Measurements from ENCODE around the gene PKNOX1. TPM values are rescaled to one million over a fixed set of nuclear protein-coding genes. Genes with fewer than 3 reads are reported as not detected.
"Not testable (repeated sequence)": the region's sequence is repeated elsewhere in the genome, so short reads cannot be mapped to it uniquely, and the experiment has no call there.

PKNOX1 gene
- total RNA-seq, 1 experiment from 2014 or later = 18.0 TPM

- not testable (repeated sequence) for DNase-seq (ENCODE audit: low read depth)
Observed at GRCh38 chr21:43045876-43046821, 71.8 kb downstream of the PKNOX1 start.

DNA sequence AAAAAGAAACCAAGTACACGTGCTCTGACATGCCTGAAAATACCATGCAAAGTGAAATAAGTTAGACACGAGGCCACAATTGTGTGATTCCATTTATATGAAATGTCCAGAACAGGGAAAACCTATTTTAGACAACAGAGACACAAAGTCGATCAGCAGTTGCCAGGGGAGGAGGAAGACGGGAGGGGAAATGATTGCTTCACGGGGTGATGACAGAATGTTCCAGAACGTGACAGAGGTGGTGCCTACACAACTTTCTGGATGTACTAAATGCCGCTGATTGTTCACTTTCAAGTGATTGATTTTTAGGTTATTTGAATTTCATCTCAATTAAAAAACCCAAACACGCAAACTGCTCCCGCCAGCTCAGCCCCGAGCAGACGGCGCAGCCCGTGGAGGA lies 78.8 kb downstream of the PKNOX1 start:
- not testable (repeated sequence) for DNase-seq (ENCODE audit: low read depth)

DNA sequence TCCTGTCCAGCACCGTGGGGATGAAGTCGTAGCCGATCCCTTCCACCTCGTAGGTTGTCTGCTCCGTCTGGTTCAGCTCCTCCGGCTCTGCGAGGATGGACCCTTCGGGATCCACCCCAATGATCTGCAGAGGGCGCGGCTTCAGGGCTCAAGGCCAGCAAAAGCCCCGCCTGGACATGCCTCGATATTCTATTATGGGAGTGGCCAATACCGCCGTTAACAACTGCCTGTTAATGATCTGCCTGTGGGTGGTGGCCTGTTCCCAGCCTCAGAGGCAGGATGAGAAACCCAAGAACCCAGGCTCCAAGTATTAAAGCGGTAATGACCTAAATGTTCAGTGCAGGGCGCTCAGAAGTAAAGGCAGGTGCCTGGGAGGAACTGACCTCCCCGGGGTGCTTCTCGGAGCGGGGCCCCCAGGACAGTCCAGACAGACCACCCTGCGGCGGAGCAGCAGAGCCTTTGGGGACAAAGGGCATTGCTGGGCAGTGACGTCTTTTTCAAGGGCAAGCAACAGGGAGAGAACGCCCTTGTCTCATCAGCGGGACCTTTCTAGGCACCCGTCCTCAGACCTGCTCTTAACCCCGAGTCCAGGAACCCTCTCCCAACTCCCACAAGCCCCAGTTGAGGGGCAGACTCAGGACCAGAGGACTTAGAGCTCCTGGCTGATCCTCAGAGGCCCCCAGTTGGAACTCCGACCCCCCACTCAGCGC lies 88.7 kb downstream of the PKNOX1 start:
- not testable (repeated sequence) for DNase-seq (ENCODE audit: low read depth)

DNA sequence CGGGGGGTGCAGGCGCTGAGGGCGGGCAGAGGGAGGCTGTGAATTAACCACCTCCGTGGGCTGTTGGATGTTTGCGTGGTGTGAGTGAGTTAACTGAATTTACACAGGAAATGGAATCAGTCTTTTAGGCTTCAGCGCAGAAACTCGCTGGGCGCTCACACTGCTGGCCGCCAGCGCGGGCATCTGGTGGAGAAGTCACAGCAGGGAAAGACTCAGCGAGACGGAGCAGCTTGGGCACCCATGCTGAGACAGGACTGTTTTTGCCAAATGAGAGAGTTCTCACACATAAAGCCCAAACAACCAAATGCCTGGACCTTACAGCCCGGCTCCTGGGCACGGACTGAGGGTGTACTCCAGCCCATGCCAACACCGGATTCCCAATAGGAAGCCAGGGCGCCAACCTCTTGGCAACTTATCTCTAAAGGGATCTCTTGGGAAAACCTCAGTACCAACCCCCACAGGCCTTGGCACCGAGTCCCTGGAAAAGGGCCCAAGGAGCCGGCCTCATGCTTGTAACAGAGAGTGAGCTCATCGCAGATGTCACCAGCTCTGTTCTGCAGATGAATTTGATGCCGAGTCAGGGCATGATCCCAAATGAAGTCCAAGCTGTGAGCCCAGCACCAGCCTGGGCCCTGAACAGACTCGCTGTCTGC lies 90.0 kb downstream of the PKNOX1 start:
- DNase-seq (ENCODE audit: low read depth) = not testable (repeated sequence)

DNA sequence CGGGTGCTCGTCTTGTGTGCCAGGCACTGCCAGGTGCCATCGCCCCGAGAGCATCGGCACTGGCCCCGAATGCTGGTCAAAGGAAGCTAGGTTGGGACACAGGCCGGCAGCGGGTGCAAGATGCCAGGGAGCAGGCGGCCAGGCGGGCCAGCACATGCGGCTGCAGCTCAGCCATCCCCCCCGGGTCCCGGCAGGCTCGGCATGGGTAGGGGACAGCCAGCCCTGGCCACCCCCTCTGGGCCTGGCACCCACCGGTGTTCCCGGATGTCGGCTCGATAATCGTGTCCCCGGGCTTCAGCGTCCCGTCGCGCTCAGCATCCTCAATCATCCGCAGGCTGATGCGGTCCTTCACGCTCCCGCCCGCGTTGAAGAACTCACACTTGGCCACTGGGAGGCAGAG lies 91.6 kb downstream of the PKNOX1 start:
- DNase-seq (ENCODE audit: low read depth) = not testable (repeated sequence)

DNA sequence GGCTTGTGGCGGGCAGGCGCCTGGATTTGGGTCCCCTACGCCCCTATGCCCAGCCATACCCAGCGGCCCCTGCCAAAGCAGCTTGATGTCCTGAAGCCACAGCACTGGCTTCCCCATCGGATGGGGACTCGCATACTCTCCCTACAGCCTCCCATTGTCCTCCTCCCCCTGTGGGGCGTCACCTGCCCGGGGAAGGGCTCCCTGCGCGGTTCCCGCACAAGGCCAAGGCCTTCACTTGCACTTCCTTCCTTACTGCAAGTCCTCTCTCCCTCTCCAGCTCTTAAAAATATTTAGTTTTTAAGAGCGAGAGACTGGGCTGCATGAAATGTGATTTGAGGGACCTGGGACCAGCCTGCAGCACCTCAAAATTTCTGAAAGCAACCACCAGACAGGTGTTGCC lies 92.3 kb downstream of the PKNOX1 start:
- DNase-seq (ENCODE audit: low read depth) = not testable (repeated sequence)

DNA sequence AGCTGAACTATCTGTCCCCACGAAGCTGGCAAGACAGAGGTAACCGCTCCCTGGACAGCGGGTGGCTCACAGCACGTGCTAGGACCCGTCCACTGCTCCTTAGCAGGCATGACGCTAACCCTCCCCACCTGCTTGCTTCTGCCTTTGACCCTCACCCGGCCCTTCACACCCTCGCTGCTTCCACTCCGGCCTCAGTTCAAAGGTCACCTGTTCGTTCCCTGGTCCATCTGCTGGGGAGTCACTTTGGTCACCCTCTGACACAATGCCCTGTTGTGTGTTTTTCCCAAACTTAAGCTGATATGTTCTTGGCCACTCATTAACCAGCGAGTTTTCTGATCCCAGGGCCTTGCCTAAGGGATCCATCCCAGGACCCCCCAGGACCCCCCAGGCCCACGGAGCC lies 93.7 kb downstream of the PKNOX1 start:
- DNase-seq (ENCODE audit: low read depth) = not testable (repeated sequence)

DNA sequence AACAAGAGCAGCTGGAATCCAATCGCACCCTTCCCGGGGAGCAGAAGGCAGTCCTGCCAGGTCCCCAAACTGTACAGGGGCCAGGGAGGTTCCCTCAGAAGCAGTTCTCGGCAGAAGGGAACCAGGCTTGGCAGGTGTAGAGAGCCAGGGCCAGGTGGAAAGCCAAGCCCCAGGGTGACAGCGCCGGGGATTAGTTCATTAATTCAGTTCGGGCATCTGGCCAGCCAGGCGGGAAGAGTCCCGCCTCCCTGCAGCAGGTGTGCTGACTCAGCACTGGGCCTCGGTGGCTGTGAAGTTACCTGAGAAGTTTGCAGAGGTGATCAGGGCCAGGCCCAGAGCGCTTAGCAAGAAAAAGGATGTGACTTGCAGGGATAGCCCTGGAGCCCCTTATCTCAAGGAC lies 95.3 kb downstream of the PKNOX1 start:
- not testable (repeated sequence) for DNase-seq (ENCODE audit: low read depth)

GRCh38 chr21:43072742-43073141 lies 98.4 kb downstream of the PKNOX1 start:
- not testable (repeated sequence) for DNase-seq (ENCODE audit: low read depth)

DNA sequence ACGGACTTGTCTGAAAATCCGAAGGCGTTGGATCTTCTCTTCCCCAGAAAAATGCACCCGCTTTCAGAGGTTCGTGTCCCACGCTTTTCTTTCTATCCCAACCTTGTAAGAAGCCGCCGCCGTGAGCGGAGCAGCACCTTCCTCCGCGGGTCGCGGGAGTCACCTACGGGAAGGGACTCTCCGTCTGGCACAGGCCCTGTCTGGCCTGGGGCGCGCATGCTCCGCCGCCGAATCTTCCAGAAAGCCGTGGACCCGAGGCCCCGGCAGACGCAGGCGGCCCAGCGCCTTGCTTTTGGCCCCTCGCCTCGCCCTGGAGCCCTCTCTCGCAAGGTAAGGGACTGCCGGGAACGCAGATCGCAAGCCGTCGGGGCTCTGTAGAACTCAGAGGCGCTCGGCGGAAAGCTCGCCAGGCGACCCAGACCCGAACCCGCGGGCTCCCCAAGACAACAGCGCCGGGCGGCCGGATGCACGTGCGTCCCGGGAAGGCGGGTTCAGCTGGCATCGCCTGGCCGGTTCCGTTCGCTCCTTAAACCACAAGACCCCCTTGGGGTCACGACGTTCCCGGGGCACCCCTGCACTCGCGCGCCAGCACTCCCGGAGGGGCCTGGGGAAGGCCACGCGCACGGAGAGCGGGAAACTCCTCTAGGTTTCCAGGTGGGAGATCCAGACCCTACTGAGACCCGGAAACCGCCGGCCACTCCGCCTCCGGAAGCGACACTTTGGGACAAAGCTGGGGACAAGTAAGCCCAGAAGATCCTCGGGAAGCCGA lies 100.2 kb downstream of the PKNOX1 start:
- not testable (repeated sequence) for DNase-seq (ENCODE audit: low read depth)

GRCh38 chr21:43075170-43076022 lies 101.0 kb downstream of the PKNOX1 start, which contains the start of gene CBS:
TSS of gene CBS (minus strand) at chr21:43075835. CDS start at chr21:43072193, 3,642 bp downstream.
- not testable (repeated sequence) for DNase-seq (ENCODE audit: low read depth)

- DNase-seq (ENCODE audit: low read depth) = not testable (repeated sequence)
Observed at GRCh38 chr21:43076023-43076637, 101.8 kb downstream of the PKNOX1 start.

- DNase-seq (ENCODE audit: low read depth) = not testable (repeated sequence)
Observed at GRCh38 chr21:43076643-43077042, 102.3 kb downstream of the PKNOX1 start.

GRCh38 chr21:43082587-43083300 lies 108.4 kb downstream of the PKNOX1 start:
- DNase-seq (ENCODE audit: low read depth) = not testable (repeated sequence)

Other genes starting within 250 kb of the PKNOX1 start
- 35.8 and 37.9 TPM in 2 replicates for gene WDR4, start 95.0 kb upstream of the PKNOX1 start, total RNA-seq (2014; rRNA removed; shearing (Covaris generic))
- gene NDUFV3, start 81.3 kb upstream of the PKNOX1 start, total RNA-seq (2014; rRNA removed; shearing (Covaris generic)) = 37.8 and 40.3 TPM in 2 replicates
- gene ERVH48-1, start 48.9 kb upstream of the PKNOX1 start, total RNA-seq (2014; rRNA removed; shearing (Covaris generic)) = not detected in 2 replicates
- gene CBS, start 101.3 kb downstream of the PKNOX1 start, total RNA-seq (2014; rRNA removed; shearing (Covaris generic)) = 12.8 and 19.8 TPM in 2 replicates
- 43.1 and 50.0 TPM in 2 replicates for gene U2AF1, start 133.0 kb downstream of the PKNOX1 start, total RNA-seq (2014; rRNA removed; shearing (Covaris generic))
- not detected in 2 replicates for gene CRYAA, start 194.4 kb downstream of the PKNOX1 start, total RNA-seq (2014; rRNA removed; shearing (Covaris generic))

Measured in Daoy (cell line).